Type B pancreatic cell (in vitro differentiated cells): ENCODE results near the gene B3GNT5. TPM values are rescaled to one million over a fixed set of nuclear protein-coding genes. Genes with fewer than 3 reads are reported as not detected.
A peak's percentile ranks its signal among the peaks of the same experiment; 100 is the strongest.

Experiments used
- DNase-seq: peaks from one replicate; pipeline ENCODE4 v3.0.0; 2021; ENCODE audit warnings: mixed read lengths; ENCODE audit not compliant: unreplicated experiment; ENCODE audit errors: extremely low spot score
- H3K27ac Mint-ChIP-seq: 2 replicates; pipeline ENCODE4 v1.8.0; 2021; ENCODE audit warnings: mild to moderate bottlenecking, mixed read lengths
- H3K27me3 Mint-ChIP-seq: 2 replicates; pipeline ENCODE4 v1.8.0; 2021; ENCODE audit warnings: mixed read lengths
- H3K36me3 Mint-ChIP-seq: 2 replicates; pipeline ENCODE4 v1.8.0; 2021; ENCODE audit warnings: mixed read lengths
- H3K4me1 Mint-ChIP-seq: one replicate; pipeline ENCODE4 v1.8.0; 2021; ENCODE audit warnings: mixed read lengths; ENCODE audit not compliant: unreplicated experiment
- H3K4me3 Mint-ChIP-seq: 2 replicates; pipeline ENCODE4 v1.8.0; 2021; ENCODE audit warnings: mild to moderate bottlenecking, mixed read lengths
- H3K9me3 Mint-ChIP-seq: 2 replicates; pipeline ENCODE4 v1.8.0; 2021; ENCODE audit warnings: mixed read lengths
- CTCF ChIP-seq: fragments of 200-600 bp; sonication (generic); conservative IDR thresholded peaks from 2 replicates; pipeline ENCODE4 v1.5.0; 2021; ENCODE audit warnings: antibody characterized with exemption, mild to moderate bottlenecking
- total RNA-seq: library from RNA; stranded (reverse); gene quantifications from 2 replicates; pipeline ENCODE4 v1.2.1, GENCODE V29; 2021; ENCODE audit warnings: low replicate concordance

The B3GNT5 gene
- total RNA-seq, 1 donor from 2014 or later, result 28.7 TPM

- peaks cover 19% of the 10 kb centered on the region for H3K4me1 Mint-ChIP-seq
- peaks cover 4% of the 10 kb centered on the region for H3K9me3 Mint-ChIP-seq
- no peak for TF ChIP-seq CTCF
- no peaks in the 10 kb centered on the region for H3K36me3 Mint-ChIP-seq
- no peak overlapping the region for H3K4me3 Mint-ChIP-seq
- H3K27ac Mint-ChIP-seq, result no peak overlapping the region
- no peak for DNase-seq
- no peaks in the 10 kb centered on the region for H3K27me3 Mint-ChIP-seq
Measured at GRCh38 chr3:183293966-183294365, 40.9 kb downstream of the B3GNT5 start.

GRCh38 chr3:183295211-183295610, 42.2 kb downstream of the B3GNT5 start:
- Mint-ChIP-seq H3K9me3 (peaks cover 4% of the 10 kb centered on the region), H3K36me3 (no peaks in the 10 kb centered on the region), H3K4me3 (no peak overlapping the region), H3K27ac (peak overlapping the region; percentile 66), H3K4me1 (peaks cover 19% of the 10 kb centered on the region), H3K27me3 (no peaks in the 10 kb centered on the region)
- no peak for TF ChIP-seq CTCF
- DNase-seq, result no peak

- no peaks in the 10 kb centered on the region for H3K27me3 Mint-ChIP-seq
- no peak for TF ChIP-seq CTCF
- no peak for DNase-seq
- peaks cover 8% of the 10 kb centered on the region for H3K4me1 Mint-ChIP-seq
- H3K9me3 Mint-ChIP-seq, result peaks cover 2% of the 10 kb centered on the region
- no peak overlapping the region for H3K4me3 Mint-ChIP-seq
- H3K36me3 Mint-ChIP-seq, result peaks cover 4% of the 10 kb centered on the region
- no peak overlapping the region for H3K27ac Mint-ChIP-seq
Measured at GRCh38 chr3:183296944-183297343, 43.9 kb downstream of the B3GNT5 start.

GRCh38 chr3:183298701-183299153, 45.7 kb downstream of the B3GNT5 start:
- no peak for DNase-seq
- Mint-ChIP-seq H3K4me3 (peak overlapping the region; percentile 54), H3K4me1 (peaks cover 15% of the 10 kb centered on the region), H3K36me3 (peaks cover 4% of the 10 kb centered on the region), H3K9me3 (no peaks in the 10 kb centered on the region), H3K27ac (peak overlapping the region; percentile 83), H3K27me3 (no peaks in the 10 kb centered on the region)
- no peak for TF ChIP-seq CTCF

- Mint-ChIP-seq H3K4me1 (peaks cover 16% of the 10 kb centered on the region), H3K36me3 (peaks cover 4% of the 10 kb centered on the region), H3K27me3 (no peaks in the 10 kb centered on the region), H3K9me3 (no peaks in the 10 kb centered on the region), H3K27ac (no peak overlapping the region), H3K4me3 (no peak overlapping the region)
- no peak for DNase-seq
- no peak for TF ChIP-seq CTCF
Measured at GRCh38 chr3:183299976-183300375, 46.9 kb downstream of the B3GNT5 start.
